Ishikawa (cell line): ENCODE results near the gene TSPYL6.

ENCODE experiments used
- CEBPB ChIP-seq: IDR thresholded peaks from 2 replicates; pipeline ENCODE4 v1.6.1; 2012
- CREB1 ChIP-seq: IDR thresholded peaks from 2 replicates; pipeline ENCODE4 v1.6.1; 2012; ENCODE audit warnings: low read depth
- EGR1 ChIP-seq: IDR thresholded peaks from 2 replicates; pipeline ENCODE4 v1.6.1; 2012
- EP300 ChIP-seq: IDR thresholded peaks from 2 replicates; pipeline ENCODE4 v1.6.1; 2012; ENCODE audit warnings: borderline replicate concordance
- MAX ChIP-seq: IDR thresholded peaks from 2 replicates; pipeline ENCODE4 v1.6.1; 2012
- NFIC ChIP-seq: IDR thresholded peaks from 2 replicates; pipeline ENCODE4 v1.6.1; 2012
- RAD21 ChIP-seq: IDR thresholded peaks from 2 replicates; pipeline ENCODE4 v1.6.1; 2012; ENCODE audit warnings: low read depth
- TAF1 ChIP-seq: IDR thresholded peaks from 2 replicates; pipeline ENCODE4 v1.6.1; 2012; ENCODE audit warnings: low read depth, mild to moderate bottlenecking
- YY1 ChIP-seq: IDR thresholded peaks from 2 replicates; pipeline ENCODE4 v1.6.1; 2012; ENCODE audit warnings: low read depth
- ZBTB7A ChIP-seq: IDR thresholded peaks from 2 replicates; pipeline ENCODE4 v1.6.1; 2012; ENCODE audit warnings: low read depth

- no peak for TF ChIP-seq ZBTB7A
- no peak for TF ChIP-seq CREB1
- TF ChIP-seq CEBPB, result no peak
- TF ChIP-seq MAX, result no peak
- no peak for TF ChIP-seq TAF1
- no peak for TF ChIP-seq YY1
- no peak for TF ChIP-seq NFIC
- TF ChIP-seq EGR1, result no peak
- TF ChIP-seq RAD21, result no peak
- TF ChIP-seq EP300, result no peak
Measured at GRCh38 chr2:54204476-54204875, 51.6 kb downstream of the TSPYL6 start.
